NB4 (cell line): ENCODE measurements around the gene BAHCC1.

Source experiments
- MYC ChIP-seq: IDR thresholded peaks from 2 replicates; pipeline ENCODE4 v1.6.1; 2011; ENCODE audit warnings: low read depth, low read length
- POLR2A ChIP-seq: IDR thresholded peaks from 2 replicates; pipeline ENCODE4 v1.6.1; 2011; ENCODE audit warnings: mild to moderate bottlenecking; ENCODE audit not compliant: insufficient read length; ENCODE audit errors: extremely low read depth

DNA sequence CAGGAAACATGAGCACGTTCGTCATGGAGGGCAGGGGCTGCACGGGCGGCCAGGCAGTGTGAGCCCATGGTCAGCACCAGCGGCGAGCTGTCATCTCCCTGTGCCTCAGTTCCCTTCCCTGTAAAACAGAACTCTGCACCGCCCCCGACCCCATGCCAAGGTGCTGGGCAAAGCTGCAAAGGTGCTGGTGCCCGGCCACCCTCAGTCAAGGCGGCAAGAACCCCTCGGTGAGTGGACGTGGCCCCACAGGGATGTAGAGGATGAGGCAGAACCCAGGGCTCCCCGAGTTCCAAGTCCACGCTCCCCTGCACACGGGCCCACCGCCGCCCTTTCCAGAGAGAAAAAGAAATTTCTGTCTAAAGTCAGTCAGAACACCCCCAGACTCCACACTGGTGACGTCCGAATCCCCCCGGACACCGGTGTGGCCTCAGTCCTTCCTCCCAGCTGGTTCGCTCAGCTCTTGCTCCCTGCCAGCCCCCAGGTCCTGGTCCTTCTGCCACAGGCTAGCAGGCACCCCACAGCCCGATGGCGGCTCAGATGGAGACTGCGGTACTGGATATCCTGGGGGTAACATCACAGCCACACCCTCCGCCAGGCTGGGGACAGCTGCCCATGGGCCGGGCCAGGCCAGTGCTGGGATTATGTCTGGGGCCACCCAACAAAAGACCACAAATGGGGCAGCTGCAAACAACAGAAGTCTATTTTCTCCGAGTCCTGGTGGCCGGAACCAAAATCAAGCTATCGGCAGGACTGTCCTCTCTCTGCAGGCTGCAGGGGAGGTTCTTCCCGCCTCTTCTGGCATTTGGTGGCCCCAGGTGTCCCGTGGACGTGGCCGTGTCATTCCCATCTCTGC, 14.4 kb upstream of the BAHCC1 start:
- TF ChIP-seq POLR2A (no peak), MYC (no peak)
